HG02852 (cell line): ENCODE results near the gene SMIM35.

Experiments used
- ATAC-seq: cut with Tn5 transposase; IDR thresholded peaks from one replicate; pipeline ENCODE4 v1.9.1; 2021; ENCODE audit warnings: mild to moderate bottlenecking, moderate library complexity; ENCODE audit not compliant: unreplicated experiment

Gene SMIM35

DNA sequence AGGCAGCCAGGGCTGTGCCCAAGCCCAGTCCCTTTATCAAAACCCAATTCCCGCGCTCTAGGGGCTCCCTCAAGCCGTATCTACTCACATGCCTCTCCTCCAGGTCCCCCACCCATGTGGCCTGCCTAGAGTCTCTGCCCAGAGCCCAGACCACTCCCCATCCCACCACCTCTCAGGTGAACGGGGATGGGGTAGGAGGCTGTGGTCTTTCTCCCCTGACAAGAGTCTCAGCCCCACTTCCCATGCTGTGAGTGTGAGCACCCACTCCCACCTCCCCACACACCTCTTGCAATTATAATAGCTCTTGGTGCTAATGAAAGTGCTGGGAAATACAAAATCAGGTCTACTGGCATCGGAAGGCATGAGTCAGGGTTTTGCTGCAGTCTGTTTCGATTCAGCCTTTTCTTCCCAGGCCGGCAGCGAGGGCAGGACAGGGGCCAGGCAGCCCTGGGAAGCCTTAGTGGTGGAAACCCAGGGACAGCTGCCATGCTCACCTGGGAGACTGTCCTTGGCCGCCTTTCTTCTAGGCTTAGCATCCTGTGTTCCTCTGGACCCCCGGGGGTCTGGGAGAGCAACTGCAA is 26.6 kb downstream of the SMIM35 start:
- no peak for ATAC-seq

DNA sequence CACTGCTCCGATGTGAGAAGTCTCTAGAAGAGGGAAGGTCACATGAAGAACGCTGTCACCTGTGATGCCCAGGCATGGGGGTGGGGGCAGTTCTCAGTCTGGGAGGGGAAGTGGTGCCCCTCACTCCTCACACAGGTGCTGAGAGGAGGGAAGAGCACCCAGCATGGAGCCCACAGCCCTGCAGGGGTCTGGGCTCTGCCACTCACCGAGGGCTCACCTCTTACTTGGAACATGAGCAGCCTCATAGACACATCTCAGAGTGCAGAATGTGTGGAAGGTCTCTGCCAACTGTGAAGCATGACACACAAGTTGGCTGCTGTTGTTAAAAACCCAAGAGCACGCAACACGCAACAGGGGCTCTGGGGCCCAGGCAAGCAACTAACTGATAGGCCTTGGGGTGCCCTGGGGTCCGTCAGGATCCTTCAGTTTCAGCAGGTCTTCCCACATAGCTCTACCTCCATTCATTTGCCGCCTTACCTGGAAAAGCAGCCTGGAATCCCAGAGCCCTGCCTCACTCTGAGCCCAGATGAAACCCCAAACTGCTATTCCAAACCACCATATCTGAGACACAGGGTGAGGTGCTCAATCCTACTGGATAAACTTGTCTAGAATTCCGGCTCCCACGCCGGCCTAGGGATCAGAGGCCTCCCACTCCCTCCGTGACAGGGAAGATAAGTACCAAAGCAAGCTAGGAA is 27.4 kb downstream of the SMIM35 start:
- no peak for ATAC-seq

DNA sequence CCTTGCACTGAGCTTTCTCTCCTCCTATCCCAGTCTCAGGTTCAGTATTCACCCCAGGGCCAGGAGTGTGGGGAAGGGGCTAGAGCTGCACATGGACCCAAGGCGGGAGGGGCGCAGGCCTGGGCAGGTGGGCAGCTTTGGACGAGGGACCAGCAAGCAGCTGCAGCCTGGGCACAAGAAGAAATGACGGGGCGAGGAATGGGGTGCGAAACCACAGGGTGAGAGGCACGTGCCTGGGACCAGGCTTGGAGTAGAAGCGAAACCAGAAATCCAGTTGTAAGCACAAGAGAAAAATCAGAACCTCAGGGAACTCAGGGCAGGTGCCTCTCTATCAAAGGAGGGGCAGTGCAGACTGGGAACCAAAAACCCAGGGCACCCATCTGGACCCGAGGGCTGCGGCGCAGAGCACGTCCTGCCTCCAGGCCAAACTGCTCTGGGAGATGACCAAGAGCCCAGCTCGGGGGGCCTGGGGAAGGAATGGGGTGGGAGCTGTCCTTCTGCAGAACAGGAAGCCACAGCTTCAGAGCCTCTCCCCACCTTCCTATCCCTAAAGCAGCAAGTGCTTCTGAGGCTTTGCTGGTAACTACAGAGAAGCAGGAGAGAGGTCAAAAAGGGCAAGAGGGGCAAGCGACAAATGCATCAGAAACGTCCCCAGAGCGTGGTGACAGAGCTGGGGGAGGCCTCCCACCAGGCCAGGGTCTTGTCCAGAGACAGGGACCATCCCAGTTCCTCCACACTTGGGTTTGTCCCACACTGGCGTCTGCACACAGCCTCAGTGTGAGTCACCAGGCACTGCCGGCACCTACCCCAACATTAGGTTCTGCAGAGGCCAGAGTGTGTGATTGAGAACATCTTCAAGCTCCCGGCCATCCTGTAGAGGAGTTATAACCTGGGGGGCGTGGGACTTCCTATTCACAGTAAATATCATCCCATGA is 28.2 kb downstream of the SMIM35 start:
- ATAC-seq, result no peak

DNA sequence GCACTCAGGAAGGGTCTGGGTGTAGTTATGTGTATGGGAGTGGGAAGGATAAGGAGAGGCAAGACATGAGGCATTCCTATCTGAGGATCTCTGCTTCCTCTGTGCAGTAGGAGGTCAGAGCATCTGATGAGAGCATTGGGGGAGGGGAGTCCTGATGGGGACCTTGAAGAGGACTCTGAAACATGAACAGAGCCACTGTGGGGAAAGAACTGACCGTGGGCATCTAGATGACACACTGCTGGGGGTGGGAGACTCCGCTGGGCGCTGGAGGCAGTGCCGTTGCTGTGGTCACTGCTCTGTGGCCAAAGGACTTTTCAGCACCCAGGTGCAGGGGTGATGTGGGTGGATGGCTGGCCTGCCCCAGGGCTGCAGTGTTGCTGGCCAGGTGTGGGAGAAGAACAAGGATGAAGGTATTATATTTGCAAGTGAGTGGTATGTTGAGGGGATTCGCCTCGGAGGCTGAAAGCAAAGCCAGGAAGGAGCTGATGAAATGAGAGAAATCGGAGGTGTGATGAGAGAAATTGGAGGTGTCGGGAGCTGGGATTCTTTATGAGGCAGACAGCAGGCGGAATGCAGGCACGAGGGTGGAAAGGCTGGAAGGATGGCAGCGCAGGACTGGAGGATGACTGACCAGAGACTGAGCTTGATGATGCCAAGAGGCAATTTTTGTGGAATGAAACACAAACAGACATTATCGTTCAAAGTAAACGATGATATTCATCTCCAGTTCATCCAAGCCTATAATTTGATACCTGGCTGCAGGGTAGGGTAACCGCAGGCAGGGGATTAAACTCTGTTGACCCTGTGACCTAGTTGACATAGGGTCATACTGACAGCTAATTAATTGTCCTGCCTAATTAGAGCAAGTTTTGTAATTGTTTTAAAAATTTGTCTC is 29.3 kb downstream of the SMIM35 start:
- no peak for ATAC-seq

DNA sequence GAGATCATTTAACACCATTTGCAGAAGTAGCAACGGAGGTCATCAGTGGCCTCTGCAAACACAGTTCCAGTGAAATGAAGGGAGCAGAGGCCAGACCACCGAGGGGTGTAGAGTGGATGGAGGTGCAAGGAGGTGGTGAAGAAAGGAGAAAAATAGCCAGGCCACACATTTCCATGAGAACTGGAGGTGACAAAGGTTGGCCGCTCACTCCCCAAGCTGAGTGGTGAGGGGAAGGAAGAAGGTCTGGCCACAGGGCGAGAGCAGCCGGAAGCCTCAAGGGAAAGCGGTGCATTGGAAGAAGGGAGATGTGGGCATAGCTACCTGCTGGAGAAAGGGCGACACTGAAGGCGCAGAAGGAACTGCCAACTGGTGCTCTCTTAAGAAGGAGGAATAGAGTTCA is 30.0 kb downstream of the SMIM35 start:
- no peak for ATAC-seq

DNA sequence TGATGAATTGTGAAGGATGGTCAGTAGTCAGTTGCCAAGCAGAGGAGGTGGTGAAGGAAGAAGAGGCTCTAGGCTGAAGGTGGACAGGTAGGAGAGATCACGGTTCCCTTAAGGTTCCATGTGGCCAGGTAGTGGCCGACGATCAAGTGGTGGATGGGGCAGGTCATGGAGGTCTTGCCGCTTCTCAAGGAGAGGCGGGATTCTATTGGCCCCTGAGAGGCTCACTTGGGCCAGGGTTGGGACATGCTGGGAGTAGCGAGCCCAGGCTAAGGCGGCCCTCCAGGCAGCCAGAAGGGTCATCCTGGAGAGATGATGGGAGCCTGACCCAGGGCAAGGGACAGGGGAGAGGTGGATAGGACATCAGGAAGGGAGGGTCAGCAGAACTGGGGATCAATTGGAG is 30.8 kb downstream of the SMIM35 start:
- ATAC-seq, result no peak

DNA sequence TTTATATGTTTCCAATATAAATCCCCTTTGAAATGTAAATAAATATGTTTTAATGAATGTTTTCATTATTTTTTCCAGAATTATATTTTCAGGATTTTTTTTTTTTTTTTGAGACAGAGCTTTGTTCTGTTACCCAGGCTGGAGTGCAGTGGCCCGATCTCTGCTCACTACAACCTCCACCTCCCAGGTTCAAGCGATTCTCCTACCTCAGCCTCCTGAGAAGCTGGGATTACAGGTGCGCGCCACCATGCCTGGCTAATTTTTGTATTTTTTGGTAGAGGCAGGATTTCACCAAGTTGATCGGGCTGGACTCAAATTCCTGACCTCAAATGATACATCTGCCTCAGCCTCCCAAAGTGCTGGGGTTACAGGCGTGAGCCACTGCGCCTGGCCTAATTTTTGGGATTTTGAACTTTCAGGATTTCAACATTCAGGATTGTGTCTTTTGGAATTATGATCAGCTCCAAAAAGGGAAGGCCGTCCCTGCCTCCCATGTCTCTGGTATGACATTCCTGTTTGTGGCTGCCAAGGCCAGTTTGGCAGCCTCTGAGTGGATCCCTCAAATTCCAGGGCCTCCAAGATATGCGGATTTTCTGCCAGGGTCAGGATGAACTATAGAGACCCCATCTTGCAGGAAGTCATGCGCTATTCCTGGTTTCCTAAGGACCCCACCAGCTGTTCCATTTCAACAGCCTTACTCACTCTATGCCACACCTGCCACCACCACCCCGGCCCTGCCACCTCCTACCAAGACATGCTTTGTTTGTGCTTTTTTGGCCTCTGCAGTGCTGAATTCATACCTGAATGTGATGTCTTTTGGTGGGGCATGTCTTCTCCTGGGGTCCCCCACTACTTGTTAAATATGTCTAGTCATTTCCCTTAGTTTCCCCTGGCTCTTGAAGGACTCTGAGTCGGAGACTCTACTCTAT is 31.8 kb downstream of the SMIM35 start:
- ATAC-seq, result no peak

DNA sequence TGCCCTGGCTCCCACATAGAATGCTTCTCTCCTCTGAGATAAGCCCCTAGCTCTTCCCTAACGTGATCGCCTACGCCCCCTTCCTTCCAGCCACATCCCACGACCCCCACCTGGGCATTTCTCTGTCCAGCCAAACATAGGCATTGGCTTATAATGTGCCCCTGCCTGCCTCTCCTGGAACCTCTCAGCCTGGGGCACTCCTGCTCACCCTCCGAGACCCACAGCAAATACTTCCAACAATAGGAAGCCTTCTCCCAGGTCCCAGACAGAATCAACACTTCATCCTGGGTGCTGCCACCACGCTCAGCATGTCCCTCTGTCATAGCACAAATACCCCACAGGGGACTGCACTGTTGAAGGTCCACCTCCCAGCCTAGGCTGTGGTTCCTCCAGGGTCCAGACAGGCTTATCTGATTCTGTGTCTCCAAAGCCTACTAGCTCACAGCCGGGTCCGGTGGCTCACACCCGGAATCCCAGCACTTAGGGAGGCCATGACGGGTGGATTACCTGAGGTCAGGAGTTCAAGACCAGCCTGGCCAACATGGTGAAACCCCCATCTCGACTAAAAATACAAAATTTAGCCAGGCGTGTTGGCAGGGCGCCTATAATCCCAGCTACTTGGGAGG is 34.1 kb downstream of the SMIM35 start:
- ATAC-seq, result no peak

DNA sequence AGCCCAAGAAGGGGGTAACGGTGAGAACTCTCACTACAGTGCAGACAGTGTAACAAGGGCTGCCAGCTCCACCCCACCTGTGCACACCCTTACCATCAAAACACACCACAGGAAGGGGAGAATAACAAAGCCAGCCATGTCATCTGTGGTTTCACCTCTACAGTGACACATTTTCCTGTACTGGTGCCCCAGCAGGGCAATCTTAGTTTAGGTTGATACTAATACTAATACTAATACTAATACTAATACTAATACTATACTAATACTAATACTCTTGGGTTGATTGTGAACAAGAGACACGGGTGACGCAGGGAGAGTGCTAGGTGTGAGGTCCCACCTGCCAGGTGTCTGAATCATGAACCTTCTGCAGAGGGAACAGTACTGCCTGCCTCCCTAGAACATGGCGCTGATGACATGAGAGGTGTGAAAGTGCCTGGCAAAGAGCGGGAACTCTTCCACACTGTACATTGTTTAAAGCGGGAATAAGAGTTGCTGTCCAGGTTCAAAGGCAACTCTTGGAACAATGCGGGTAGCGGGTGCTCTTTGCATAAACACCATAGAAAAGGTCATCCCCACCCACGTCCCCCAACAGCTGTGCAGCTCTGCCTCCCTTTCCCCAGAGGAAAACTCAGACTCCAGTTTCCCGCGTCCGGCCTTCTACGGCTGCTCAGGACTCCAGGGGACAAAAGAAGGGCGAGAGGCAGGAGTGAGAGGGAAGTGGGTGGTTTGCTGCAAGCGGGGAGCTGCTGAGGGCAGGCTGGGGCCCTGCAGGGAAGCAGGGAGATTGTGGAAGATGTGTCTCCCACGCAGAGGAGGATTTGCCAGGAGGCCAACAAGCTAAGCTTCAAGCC is 34.9 kb downstream of the SMIM35 start:
- no peak for ATAC-seq

DNA sequence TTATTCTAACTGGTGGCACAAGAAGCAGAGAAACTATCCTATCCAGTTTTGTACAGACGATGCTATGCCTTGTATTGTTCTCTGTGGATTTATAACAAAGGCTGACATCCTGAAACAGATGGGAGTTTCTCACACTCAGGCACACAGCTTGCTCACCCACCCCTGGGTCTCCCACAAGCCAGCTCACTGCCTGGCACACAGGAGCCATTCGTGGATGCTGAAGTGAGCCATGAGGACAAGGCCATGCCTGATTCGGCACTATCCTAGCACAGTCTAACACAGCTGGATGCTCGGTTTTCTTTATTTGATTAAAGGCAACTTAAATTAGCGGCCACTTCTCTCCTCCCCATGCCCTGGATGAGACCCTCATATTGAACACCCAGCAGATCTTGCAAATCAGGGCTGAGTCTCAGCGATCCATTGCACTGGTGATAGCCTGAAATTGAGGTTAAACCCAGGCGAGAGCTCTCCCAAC is 35.6 kb downstream of the SMIM35 start:
- ATAC-seq, result no peak

DNA sequence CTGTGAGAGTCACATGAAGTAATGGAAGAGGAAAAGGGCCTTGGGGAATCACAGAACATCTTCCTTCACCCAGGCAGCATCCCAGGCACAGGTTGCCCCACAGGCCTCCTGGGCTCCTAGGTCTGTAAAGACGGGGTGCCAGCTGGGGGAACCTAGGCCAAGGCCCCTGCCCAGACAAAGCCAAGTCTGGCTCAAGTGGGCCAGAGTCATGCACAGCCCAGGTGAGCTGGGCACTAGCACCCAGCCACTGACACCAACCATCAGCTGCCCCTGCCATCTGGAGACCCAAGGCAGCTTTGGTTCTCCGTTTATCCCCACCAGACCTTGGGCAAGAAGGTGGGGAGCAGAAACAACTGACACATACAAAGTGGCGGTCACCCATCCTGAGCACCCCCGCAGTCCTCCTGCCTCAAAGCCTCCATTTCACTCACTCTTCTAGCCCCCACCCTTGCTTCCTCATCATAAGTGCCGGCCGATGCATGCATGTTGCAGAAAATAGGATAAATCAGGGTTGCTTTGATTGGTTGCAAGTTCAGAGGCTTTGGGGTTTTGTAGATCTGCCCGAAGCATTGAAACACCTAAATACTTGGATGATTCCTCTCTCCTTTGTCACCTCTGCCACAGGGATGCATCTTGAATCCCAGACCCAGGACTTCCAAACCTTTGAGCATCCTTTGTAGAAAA is 36.4 kb downstream of the SMIM35 start:
- no peak for ATAC-seq

DNA sequence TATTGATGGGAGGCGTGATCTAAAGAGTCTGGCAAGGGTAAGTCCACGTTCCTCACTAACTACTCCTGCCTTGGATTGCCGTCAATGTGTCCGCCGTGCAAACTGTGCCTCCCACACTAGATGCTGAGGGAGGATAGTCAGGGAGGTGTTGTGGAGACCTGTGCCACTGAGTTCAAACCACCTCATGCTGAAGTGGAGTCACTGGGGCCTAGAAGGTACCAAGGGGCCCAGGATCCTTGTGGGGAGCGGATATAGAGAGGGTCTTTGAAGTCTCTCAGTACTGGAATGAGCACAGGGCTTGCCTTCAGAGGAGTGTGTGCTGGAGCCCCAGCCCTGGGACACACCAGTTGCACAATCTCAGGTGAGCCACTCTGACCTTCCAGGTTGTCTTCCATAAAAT is 37.0 kb downstream of the SMIM35 start:
- ATAC-seq, result no peak

DNA sequence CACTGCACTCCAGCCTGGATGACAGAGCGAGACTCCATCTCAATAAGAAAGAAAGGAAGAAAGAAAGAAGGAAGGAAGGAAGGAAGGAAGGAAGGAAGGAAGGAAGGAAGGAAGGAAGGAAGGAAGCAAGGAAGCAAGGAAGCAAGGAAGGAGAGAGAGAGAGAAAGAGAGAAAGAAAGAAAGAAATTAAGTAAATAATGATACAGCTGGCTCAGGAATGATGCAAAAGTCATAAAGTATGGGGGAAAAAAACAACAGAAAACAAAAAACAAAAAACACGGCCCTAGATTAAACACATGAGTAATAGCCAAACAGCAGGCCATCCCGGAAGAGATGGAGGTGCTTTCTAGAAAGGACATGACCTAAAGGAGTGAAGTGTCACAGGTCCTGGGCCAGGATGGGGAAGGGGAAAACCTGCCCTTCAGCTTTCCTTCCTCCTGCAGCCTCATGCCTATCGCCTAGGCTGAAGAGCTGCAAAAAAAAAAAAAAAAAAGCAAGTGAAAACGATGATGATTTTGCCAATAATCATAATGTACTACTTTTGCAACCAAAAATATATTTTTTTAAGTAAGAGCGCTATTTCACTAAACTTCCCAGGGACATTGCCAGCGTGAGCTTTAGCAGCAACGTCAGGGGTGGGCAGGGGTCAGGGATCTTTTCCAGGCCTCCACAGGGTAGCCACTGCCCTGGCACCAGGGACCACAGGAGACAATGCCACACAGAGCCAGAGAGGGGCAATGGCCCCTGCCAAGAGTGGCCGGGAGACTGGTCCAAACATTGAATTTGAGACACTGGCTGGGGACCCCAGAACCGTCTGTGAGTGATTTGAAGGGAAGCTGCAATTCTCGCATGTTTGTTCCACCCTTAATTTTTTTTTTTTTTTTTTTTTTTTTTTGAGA is 38.0 kb downstream of the SMIM35 start:
- ATAC-seq, result no peak

DNA sequence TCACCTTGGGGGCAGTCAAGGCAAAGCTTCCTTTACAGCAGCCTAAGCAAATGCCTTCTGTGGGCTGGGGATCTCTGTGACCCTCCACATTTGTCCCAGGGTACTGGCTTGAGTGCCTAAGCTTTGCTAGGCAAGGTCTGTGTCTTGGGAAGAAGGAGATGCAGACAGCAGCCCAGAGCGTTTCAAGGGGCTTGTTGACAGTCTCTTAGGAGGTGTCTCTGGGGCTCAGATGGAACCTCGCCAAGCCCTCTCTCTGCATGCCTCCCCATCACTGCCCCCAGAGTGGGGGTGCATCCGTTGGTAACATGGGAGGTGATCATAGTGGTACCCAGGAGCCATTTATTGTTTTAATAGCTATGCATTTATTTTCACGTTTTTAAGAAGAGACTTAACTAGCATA is 39.0 kb downstream of the SMIM35 start:
- no peak for ATAC-seq

DNA sequence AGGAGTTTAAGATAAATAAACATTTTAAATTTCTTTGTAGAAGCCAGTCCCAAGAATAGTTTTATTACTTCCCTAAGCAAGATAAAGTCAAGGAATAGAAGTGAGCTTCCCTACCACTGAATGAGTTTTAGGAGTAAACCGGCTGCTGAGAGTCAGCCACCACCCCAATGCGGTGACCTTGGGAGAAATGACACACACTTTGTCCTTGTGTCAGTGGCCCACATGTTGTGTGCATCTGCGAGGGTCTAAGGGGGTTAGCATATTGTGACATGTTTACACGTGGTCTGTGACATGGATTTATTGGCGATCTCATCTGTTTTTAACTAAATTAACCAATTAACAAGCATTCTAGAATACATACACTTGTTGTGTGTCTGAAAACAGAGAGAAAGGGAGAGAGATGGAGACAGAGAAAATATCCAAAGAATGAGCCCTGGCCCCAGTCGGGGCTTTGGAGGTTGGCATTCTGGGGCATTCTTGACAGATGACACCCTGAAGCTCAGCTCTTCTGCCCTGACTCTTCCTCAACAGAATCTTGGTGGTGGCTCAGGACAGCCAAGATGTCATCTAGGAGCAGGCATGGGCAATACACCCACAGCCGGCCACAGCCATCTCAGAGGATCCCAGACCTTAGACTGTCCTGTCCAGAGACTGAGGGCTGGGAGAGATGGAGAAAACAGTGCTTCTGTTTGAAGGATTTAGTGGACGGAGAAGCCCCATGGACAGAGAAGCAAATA is 39.6 kb downstream of the SMIM35 start:
- ATAC-seq, result no peak
